Ovary (tissue), 3 donors: Measurements from ENCODE around the gene PCDHB11.
"Not testable (repeated sequence)": the region's sequence is repeated elsewhere in the genome, so short reads cannot be mapped to it uniquely, and the experiment has no call there.

Source experiments
- EP300 ChIP-seq: sonication (generic); formaldehyde crosslinking; IDR thresholded peaks from one replicate; pipeline ENCODE4 v1.6.1; 2017; ENCODE audit warnings: antibody characterized with exemption
- POLR2A ChIP-seq: fragments of 450-650 bp; IDR thresholded peaks from one replicate; pipeline ENCODE4 v1.6.1; 2017; ENCODE audit warnings: antibody characterized with exemption, mild to moderate bottlenecking, moderate library complexity
- TF ChIP-seq, protein P1 (sequence below), 3 donors: fragments of 450-650 bp in 2 of 3; fragments of 200-600 bp in 1 of 3; IDR thresholded peaks; one replicate each; pipeline versions ENCODE4 v1.5.1 to v1.8.0; 2016 to 2022; ENCODE audit warnings: antibody characterized with exemption in 3 of 3, mild to moderate bottlenecking in 1 of 3
- donor health status: DM: no; HTN: no; CAD: no.

DNA sequence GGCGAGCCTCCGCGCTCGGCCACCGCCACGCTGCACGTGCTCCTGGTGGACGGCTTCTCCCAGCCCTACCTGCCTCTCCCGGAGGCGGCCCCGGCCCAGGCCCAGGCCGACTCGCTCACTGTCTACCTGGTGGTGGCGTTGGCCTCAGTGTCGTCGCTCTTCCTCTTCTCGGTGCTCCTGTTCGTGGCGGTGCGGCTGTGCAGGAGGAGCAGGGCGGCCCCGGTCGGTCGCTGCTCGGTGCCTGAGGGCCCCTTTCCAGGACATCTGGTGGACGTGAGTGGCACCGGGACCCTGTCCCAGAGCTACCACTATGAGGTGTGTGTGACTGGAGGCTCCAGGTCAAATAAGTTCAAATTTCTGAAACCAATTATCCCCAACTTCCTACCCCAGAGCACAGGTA, 11.4 kb downstream of the PCDHB11 start:
- TF ChIP-seq, protein P1, sequence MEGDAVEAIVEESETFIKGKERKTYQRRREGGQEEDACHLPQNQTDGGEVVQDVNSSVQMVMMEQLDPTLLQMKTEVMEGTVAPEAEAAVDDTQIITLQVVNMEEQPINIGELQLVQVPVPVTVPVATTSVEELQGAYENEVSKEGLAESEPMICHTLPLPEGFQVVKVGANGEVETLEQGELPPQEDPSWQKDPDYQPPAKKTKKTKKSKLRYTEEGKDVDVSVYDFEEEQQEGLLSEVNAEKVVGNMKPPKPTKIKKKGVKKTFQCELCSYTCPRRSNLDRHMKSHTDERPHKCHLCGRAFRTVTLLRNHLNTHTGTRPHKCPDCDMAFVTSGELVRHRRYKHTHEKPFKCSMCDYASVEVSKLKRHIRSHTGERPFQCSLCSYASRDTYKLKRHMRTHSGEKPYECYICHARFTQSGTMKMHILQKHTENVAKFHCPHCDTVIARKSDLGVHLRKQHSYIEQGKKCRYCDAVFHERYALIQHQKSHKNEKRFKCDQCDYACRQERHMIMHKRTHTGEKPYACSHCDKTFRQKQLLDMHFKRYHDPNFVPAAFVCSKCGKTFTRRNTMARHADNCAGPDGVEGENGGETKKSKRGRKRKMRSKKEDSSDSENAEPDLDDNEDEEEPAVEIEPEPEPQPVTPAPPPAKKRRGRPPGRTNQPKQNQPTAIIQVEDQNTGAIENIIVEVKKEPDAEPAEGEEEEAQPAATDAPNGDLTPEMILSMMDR (IDR thresholded peaks at IDR 0.05): not testable (repeated sequence)
- not testable (repeated sequence) for TF ChIP-seq POLR2A, EP300
